HTERT RPE-1 (cell line): ENCODE results near the gene ASB14.
"Not testable (repeated sequence)": the region's sequence is repeated elsewhere in the genome, so short reads cannot be mapped to it uniquely, and the experiment has no call there.

Experiments used
- in situ Hi-C: fragments of 300-500 bp; cut with MboI; formaldehyde crosslinking; loops from 4 replicates; pipeline ENCODE4 v1.14.3; 2020; ENCODE audit warnings: low sequenced_read_pairs

The ASB14 gene

DNA sequence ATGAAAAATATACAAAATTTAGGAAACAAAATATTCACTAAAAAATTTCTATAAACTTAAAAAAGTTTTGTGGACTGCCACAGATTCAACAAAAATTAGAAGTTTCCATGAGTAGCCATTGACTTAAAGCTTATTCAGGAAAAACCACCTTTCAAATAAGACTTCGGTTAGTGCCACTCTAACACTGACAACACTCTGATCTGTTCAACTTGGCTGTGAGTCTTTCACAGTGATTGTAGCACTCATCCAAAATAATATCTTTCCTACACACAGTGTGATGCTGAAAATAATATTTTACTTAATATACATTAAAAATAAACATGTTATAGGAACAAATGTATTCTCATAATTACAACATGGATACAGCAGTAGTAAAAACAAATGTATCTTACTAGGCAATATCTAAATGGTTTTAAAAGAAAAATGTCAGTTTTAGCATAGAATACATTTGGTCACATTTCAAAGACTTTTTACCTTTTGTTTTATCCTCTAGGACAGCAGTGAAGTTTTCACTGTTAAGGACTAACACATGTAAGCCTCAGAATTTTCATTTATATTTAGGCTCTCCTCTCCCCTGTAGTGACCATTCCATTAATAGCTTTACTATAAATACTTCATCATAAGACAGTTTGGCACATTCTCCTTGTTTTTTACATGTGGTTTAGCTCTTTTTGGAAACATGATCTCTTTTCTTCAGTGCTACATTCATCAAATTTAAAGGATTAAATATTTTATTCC lies at the start of gene ASB14:
Gene ASB14 (minus strand): TSS at position 527 of the 738 bp plus-strand sequence. CDS start 652 bp downstream, outside the sequence.
- in situ Hi-C loops: no loop called here

DNA sequence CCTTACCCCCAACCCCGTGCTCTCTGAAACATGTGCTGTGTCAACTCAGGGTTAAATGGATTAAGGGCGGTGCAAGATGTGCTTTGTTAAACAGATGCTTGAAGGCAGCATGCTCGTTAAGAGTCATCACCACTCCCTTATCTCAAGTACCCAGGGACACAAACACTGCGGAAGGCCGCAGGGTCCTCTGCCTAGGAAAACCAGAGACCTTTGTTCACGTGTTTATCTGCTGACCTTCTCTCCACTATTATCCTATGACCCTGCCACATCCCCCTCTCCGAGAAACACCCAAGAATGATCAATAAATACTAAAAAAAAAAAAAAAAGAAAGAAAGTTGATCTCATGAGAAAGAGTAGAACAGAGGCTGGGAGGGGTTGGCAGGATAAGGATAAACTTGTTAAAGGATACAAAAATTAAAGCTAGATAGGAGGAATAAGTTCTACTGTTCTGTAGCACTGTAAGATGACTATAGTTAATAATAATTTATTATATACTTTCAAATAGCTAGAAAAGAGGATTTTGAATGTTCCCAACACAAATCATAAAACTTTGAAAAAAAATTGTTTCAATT lies 46.7 kb upstream of the ASB14 start:
- in situ Hi-C loops: not testable (repeated sequence)

DNA sequence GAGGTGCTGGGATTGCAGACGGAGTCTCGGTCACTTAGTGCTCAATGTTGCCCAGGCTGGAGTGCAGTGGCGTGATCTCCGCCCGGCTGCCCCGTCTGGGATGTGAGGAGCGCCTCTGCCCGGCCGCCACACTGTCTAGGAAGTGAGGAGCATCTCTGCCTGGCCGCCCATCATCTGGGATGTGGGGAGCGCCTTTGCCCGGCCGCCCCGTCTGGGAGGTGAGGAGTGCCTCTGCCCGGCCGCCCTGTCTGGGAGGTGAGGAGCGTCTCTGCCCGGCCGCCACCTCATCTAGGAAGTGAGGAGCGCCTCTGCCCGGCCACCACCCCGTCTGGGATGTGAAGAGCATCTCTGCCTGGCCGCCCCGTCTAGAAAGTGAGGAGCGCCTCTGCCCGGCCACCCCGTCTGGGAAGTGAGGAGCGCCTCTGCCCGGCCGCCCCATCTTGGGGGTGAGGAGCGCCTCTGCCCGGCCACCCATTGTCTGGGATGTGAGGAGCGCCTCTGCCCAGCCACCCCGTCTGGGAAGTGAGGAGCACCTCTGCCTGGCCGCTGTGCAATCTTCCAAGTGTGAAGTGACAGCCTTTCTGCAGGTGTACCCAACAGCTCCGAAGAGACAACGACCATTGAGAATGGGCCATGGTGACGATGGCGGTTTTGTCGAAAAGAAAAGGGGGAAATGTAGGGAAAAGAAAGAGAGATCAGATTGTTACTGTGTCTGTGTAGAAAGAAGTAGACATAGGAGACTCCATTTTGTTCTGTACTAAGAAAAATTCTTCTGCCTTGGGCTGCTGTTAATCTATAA lies 46.0 kb upstream of the ASB14 start:
- in situ Hi-C loops: not testable (repeated sequence)

DNA sequence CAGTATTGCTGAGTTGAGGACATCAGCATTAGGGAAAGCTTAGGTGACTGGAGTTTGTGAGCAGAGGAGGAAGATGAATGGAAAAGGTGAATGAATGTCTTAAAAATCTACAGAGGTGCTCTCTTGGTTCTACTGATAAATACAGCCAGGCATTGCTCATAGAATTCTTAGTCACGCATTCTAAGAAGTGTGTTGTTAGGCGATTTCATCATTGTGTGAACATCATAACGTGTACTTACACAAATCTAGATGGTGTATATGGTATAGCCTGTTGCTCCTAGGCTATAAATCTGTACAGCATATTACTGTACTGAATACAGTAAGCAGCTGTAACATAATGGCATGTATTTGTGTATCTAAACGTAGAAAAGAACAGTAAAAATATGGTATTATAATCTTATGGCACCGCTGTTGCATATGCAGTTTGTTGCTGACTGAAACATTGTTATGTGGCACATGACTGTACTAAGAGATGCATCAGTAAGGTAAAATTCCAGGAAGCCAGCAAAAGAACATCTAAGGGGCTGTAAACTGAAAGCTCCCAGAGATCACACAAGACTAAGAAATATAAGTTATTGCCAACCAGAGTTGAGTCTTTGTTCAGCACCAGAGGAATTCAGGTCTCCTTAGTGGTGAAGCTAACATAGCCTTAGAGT lies 42.9 kb upstream of the ASB14 start:
- in situ Hi-C loops: no loop called here

DNA sequence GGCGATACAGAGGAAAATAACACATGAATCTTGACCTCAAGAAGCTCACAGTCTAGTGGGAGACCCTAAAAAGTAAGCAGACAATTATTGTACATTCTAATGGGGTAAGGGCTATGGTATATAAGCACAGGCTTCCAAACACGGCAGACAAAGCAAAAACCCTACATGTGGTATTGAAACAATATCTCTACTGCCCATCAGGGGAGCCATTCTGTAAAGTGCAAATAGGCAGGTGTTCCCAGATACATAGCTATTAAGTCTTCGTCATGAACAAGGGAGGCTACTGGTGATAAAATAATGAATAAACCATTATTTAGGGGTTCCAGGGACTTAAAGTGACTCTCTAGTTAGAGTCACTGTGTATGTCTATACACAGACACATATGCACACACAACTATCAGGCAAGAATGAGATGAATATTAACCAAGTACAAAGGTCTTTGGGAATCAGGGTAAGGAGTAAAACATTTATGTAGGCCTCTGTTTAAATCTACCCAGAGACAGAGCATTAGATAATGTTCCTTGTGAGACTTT lies 38.7 kb upstream of the ASB14 start:
- in situ Hi-C loops: no loop called here

DNA sequence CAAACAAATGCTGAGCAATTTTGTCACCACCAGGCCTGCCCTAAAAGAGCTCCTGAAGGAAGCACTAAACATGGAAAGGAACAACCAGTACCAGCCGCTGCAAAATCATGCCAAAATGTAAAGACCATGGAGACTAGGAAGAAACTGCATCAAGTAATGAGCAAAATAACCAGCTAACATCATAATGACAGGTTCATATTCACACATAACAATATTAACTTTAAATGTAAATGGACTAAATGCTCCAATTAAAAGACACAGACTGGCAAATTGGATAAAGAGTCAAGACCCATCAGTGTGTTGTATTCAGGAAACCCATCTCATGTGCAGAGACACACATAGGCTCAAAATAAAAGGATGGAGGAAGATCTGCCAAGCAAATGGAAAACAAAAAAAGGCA lies 34.0 kb upstream of the ASB14 start:
- in situ Hi-C loops: not testable (repeated sequence)

DNA sequence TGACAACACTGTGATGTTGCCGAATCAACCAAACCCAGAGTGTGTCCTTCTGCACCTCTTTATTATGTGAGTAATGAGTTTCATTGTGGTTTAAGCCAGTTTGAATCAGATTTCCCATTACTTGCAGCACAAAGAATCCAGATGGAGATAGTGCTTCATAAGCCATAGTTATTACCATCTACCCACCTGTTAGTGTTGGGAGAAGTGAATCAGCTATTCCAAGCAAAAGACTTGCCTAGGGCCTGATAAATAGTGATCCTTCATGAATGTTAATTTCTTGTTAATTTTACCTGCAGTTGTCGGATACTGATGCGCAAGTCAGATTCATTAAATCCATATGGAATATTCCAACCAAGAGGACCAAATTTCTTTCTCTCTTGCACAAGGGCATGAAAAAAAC lies 21.7 kb upstream of the ASB14 start:
- in situ Hi-C loops: no loop called here

DNA sequence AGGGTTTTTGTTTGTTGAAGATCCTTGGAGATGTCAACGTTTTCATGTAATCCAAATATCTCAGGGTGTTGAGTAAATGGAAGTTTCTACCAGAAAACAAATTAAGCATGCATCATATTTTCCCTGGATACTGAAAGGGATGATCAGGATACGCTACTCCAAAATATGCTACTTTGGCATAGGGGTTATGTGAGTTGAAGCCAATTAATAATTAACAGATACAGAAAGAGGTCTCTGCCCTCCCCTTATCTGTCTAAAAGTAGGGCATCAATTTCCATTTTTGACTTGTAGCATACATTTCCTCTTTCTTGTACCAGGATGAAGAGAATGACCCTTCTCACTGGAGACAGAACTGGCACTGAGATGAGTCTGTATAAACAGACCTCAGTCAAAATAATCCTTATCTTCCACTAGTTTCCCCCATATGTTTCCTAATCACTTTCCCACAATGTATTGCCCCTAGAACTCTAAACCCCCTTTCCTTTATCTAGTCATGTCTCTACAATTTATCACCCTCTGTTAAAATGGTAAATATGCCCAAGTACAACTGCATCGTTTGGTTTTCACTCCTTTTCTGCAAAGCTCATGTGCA lies 17.4 kb upstream of the ASB14 start:
- in situ Hi-C loops: no loop called here

DNA sequence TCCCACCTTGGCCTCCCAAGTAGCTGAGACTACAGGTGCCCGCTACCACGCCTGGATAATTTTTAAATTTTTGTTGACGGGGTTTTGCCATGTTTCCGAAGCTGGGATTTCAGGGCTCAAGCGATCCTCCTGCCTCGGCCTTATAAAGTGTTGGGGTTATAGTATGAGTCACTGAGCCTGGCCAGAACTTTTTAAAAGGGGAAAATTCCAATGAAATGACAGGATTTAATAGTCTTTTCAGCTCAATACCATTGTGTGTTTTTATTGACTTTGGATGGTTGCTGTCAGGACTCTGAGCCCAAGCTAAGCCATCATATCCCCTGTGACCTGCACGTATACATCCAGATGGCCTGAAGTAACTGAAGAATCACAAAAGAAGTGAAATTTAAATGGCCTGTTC lies 11.0 kb upstream of the ASB14 start:
- in situ Hi-C loops: not testable (repeated sequence)

DNA sequence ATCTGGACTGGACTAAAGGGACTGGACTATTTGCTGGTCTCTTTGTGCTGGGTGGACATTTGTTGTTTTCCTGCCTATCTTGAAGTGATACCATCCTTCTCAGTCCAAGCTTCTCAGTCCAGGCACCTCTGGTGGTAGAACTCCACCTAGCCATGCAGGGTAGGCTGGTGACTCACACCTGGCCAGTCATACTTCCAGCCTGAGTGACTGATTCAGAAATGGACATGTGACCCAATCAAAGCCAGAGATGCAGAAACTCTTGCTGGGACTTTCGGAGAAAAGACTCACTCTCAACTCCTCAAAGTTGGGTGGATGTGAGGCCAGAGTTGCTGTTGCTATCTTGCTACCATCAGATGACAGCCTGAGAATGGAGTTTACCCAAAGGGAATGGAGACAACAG lies 5.6 kb upstream of the ASB14 start:
- in situ Hi-C loops: no loop called here

DNA sequence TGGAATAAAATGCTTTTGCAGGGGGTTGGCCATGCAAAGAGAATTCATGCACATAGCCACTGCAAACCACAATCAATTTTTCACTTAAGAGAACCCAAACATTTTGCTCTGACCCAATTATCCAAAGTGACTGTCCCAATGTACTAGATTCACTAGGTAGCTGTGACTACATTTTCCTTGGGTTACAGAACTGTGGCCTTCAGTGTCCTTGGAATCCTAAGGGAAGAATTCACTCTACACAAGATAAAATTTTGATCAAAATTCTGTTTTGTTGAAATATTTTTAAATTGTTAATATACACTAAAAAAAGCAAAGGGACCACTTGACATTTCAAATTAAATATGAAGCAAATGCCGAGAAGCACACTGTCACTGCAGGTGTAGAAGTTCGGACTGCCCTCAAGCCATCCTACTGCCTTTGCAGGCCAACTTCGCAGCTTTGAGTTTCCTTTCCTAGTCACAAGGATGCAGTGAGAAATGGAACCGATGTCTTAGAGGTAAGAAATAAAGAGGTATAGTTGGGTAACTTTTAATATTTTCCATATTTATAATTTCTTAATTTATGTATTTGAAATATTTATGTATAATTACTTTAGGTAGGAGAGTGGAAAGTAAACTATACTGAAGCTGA lies 527 bp upstream of the ASB14 start:
- in situ Hi-C loops: no loop called here

DNA sequence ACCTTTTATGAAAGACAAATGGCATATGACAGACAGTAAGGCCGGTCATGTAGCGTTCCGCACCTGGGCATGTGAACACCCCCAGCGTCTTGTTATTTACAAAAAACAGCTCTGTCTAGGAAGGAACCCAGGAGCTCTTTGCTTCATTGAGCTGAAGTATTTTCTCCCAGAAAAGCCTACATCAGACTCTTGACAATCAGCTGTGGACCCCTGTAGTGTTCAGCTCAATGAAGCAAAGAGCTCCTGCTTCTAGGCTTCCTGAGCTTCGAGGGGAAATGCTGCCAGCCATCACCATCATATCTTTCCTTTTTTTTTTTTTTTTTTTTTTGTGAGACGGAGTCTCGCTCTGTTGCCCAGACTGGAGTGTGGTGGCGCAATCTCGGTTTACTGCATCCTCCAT lies 4.1 kb downstream of the ASB14 start:
- in situ Hi-C loops: no loop called here

DNA sequence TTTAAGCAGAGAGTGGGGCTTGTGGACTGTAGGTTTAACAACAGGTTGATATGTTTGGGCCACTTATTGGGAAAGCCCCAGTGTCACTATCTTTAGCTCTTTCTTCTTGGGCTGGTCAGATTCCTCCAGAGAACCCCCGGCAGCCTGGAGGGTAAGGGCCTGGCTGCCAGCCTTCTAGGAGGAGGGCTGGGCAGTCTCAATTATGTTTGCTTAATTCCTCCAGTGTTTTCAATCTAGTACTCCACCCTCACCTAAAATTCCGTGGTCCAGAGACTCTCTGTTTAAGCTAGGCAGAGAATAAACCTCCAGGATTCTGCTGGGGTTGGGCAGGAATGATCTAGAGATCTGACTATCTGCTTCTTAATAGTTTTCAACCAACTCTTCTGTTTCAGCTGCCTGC lies 5.3 kb downstream of the ASB14 start:
- in situ Hi-C loops: no loop called here

DNA sequence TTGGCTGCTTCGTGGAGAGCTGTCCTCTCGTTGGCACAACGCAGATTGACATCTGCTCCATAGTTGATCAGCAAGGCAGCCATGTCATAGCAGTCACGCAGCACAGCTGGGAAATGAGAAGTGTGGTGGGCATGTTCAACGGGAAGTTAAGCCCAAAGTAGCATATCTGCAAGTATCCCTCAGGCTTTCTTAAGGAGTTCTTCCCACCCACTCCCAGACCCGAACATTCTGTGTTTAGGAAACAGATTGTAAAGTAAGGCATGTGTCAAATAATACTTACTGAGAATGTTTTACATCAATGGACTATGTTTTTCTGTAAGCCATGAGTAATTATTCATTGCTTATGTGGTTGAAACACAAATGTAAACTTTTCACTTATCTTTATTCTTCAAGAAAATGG lies 9.2 kb downstream of the ASB14 start:
- in situ Hi-C loops: no loop called here

DNA sequence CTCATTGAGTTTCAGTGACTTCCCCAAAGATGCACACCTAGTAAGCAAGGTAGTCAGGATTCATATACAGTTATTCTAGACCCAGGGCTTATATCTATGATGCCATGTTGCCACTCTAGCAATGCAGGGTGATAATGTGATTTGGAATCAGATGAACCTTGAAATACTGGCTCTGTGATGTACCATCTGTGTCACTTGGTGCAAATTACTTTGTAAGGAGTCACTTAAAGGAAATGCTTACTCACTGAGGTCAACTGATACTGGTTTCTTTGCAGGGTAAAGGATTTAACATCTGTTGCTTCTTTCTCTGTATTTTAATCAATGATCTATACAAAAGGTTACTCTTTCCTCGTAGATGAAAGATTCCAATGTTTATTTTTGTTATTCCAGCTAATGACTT lies 10.8 kb downstream of the ASB14 start:
- in situ Hi-C loops: no loop called here

DNA sequence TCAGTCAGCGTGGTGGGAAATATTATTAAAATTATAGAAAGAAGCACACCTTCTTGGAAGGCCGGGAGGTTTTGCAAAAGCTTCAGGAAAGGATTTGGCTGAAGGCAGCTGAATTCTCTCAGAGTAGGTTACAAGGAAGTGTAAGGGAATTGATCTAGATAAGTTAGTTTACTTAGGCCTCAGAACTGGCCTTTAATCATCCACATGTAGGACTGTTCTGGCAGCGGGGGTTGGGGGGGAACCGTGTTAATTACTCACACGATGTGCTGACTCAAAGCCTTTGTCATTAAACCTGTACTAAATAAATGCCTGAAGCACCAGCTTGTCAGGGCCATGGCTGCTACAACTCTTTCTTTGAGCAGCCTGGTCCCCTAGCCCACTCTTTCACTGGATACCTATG lies 12.8 kb downstream of the ASB14 start:
- in situ Hi-C loops: no loop called here

DNA sequence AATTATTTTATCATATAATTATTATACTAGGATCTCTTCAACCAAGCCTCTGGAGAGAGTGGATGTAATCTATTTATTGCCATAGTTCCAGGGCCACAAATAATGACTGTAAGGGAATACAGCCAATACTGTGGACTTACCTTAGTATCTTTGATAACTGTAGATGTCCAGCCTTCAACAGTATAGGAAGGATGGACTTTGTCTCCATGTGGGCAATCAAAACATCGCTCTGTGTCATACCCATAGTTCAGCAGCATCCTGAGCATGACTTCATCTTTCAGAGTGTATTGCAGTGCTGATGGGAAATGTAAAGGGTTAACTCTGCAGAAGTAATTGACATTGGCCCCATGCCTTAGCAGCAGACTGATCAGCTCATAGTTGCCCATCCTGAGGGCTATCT lies 14.2 kb downstream of the ASB14 start:
- in situ Hi-C loops: no loop called here

DNA sequence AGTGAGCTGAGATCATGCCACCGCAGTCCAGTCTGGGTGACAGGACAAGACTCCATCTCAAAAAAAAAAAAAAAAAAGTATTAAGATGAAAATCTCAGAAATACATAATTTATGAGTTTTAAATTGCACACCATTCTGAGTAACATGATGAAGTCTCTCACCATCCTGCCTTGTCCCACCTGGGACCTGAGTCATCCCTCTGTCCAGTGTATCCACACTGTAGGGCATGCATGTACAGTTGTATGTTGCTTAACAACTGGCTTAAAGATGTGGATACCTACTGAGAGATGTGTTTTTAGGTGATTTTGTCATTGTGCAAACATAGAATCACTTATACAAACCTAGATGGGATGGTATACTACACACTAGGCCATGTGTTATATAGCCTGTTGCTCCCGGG lies 17.1 kb downstream of the ASB14 start:
- in situ Hi-C loops: no loop called here

DNA sequence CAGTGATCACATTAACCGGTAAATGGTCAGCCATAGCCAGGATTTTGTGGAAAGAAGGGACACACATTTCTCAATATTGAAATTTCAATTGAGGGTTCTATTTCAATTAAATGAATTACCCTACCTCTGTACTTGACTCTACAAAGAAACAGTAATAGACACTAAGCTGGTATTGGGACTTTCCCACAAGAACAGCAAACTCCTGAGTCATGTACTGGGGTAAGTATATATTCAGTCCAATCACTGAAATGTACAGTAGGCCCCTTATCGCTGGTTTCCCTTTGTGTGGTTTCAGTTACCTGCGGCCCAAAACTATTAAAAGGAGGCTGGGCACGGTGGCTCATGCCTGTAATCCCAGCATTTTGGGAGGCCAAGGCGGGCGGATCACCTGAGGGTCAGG lies 17.6 kb downstream of the ASB14 start:
- in situ Hi-C loops: no loop called here

DNA sequence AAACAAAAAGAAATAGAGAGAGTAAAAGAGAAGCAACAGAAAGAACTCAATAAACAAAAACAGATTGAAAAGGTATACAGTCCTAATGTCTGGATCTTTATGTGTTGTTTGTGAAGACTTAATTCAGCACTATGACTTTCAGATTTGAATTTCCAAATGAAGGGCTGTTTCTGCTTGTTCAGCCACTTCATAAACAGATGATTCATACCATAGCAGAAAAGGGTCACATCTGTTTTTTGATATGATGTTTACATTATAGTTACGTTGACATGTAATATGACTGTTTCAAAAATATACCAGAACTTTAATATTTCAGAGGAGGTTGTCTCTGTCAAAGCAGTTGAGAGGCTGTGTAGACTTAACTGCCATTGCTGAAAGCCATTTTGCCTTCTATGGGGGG lies 24.1 kb downstream of the ASB14 start:
- in situ Hi-C loops: no loop called here
